Uterus (tissue), 2 donors: ENCODE data around the gene NCAM1.

ENCODE experiments used
- POLR2A ChIP-seq, 2 donors: fragments of 450-650 bp; IDR thresholded peaks; one replicate each; pipeline ENCODE4 v1.6.1; 2016; ENCODE audit warnings: antibody characterized with exemption in 2 of 2, mild to moderate bottlenecking in 1 of 2, moderate library complexity in 1 of 2
- TF ChIP-seq, protein P1 (sequence below), 4 experiments: fragments of 200-600 bp in 2 of 4; fragments of 450-650 bp in 2 of 4; sonication (generic) in 2 of 4; IDR thresholded peaks; one replicate each; pipeline ENCODE4 v1.5.1; 2016 to 2019; ENCODE audit warnings: antibody characterized with exemption in 4 of 4, mild to moderate bottlenecking in 2 of 4, moderate library complexity in 1 of 4

DNA sequence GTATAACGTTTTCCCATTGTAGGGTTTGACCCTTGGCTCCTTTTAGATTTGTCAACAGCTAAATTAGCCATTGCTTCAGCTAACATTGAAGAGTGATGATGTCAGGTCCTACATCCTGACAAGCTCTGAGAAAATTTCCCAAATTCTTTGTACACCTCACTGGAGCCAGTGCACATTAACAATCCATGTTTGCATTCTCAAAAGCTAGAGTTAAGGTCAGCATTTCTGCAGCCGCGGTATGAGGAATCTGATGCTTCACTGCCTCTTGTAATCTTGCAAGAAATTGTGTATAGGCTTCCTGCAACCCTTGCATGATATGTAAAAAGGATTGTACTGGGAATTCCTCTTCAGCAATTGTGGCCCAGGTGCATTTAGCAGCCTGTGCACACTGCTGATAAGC is 33.1 kb upstream of the NCAM1 start:
- TF ChIP-seq, protein P1, sequence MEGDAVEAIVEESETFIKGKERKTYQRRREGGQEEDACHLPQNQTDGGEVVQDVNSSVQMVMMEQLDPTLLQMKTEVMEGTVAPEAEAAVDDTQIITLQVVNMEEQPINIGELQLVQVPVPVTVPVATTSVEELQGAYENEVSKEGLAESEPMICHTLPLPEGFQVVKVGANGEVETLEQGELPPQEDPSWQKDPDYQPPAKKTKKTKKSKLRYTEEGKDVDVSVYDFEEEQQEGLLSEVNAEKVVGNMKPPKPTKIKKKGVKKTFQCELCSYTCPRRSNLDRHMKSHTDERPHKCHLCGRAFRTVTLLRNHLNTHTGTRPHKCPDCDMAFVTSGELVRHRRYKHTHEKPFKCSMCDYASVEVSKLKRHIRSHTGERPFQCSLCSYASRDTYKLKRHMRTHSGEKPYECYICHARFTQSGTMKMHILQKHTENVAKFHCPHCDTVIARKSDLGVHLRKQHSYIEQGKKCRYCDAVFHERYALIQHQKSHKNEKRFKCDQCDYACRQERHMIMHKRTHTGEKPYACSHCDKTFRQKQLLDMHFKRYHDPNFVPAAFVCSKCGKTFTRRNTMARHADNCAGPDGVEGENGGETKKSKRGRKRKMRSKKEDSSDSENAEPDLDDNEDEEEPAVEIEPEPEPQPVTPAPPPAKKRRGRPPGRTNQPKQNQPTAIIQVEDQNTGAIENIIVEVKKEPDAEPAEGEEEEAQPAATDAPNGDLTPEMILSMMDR (IDR thresholded peaks at IDR 0.05) = no peak
- no peak for TF ChIP-seq POLR2A (IDR thresholded peaks at IDR 0.05)
